Measurements from ENCODE around the gene NCR1. TPM values are rescaled to one million over a fixed set of nuclear protein-coding genes. Genes with fewer than 3 reads are reported as not detected.

Gene NCR1
- total and polyA plus RNA-seq, 4 donors = 0.30 to 2.5 (median 1.1) TPM

DNA sequence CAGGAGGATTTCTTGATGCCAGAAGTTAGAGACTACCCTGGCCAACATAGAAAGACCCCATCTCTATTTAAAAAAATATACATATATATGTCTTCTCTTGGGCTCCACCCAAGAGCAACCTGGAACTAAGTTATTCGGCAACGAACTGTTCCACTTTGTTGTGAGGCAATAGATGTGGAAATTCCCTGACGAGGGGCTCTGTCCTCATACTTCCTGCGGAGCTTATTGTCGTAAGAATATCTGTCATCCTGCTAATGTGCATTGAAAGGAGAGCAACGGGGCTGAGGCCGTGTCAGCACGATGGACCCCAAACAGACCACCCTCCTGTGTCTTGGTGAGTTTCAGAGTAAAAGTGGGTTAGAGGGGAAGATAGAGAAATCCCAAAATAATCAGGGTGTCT lies 32.0 kb upstream of the NCR1 start, which contains the start of gene FCAR:
Gene FCAR (plus strand): TSS at position 246 of the 400 bp plus-strand sequence. CDS start 55 bp downstream, at position 301.
- Histone ChIP-seq H3K9me3 (ENCODE audit: control insufficient read depth in 4 of 4, insufficient read depth in 3 of 4, low read length in 3 of 4) (peaks cover 0 to 2% (median 1%) of the 10 kb centered on the region in 4 donors), H3K27me3 (ENCODE audit: control insufficient read depth in 3 of 3, insufficient read depth in 3 of 3, low read length in 2 of 3) (peaks cover 0 to 2% (median 0%) of the 10 kb centered on the region in 3 donors), H3K4me3 (no peak within 1 kb of the TSS), H3K9ac (ENCODE audit: insufficient read depth in 1 of 2, low read length in 2 of 2) (no peak within 1 kb of the TSS), H3K27ac (ENCODE audit: low read depth in 1 of 2, low read length in 1 of 2) (no peak within 1 kb of the TSS), H3K4me1 (ENCODE audit: control insufficient read depth in 5 of 5, insufficient read depth in 5 of 5, low read length in 5 of 5) (no peaks in the 10 kb centered on the region), H3K36me3 (ENCODE audit: control insufficient read depth in 4 of 4, insufficient read depth in 4 of 4, low read length in 4 of 4) (no peaks in the 10 kb centered on the region)
- ATAC-seq (ENCODE audit: insufficient read depth, low FRiP score) (no peak), DNase-seq (peak in 1 of 3 donors; percentile 1)
- TF ChIP-seq, protein P1, sequence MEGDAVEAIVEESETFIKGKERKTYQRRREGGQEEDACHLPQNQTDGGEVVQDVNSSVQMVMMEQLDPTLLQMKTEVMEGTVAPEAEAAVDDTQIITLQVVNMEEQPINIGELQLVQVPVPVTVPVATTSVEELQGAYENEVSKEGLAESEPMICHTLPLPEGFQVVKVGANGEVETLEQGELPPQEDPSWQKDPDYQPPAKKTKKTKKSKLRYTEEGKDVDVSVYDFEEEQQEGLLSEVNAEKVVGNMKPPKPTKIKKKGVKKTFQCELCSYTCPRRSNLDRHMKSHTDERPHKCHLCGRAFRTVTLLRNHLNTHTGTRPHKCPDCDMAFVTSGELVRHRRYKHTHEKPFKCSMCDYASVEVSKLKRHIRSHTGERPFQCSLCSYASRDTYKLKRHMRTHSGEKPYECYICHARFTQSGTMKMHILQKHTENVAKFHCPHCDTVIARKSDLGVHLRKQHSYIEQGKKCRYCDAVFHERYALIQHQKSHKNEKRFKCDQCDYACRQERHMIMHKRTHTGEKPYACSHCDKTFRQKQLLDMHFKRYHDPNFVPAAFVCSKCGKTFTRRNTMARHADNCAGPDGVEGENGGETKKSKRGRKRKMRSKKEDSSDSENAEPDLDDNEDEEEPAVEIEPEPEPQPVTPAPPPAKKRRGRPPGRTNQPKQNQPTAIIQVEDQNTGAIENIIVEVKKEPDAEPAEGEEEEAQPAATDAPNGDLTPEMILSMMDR (IDR thresholded peaks at IDR 0.05; ENCODE audit: control extremely low read depth, extremely low read depth) = no peak
- WGBS, 2 donors = 25 to 57% methylated on average over 8 of the region's 8 CpGs

DNA sequence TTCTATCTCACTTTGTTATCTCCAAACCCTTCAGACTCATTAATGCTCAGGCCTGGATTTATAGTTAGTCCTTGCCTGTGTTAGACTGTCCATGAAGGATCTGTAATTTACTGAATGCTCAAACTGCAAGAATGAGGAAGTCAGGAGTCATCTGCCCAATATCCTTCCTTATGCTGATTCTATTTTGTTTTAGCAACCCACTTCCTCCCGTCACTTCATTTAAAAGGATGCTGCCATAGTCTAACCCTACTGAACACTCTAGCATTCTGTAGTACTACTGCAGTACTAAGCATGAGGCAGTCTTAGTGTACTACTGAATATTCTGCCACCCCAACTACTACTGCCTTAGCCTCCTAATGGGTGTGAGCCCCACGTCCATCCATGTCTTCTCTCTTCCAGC lies 30.4 kb upstream of the NCR1 start:
- no peak overlapping the region for H3K4me3 ChIP-seq
- TF ChIP-seq, protein P1 (IDR thresholded peaks at IDR 0.05; ENCODE audit: control extremely low read depth, extremely low read depth) = no peak

DNA sequence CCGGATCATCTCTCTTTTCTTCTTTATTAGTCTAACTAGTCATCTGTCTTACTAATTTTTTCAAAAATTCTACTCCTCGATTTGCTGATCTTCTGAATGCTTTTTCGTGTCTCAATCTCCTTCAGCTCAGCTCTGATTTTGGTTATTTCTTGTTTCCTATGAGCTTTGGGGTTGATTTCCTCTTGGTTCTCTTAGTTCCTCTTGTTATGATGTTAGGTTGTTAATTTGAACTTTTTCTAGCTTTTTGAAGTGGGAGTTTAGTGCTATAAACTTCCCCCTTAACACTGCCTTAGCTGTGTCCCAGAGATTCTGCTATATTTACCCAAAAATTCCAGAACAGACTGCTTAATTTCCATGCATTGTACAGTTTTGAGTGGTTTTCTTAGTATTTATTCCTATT lies 28.5 kb upstream of the NCR1 start:
- Histone ChIP-seq H3K4me3 (no peak overlapping the region), H3K4me1 (ENCODE audit: control insufficient read depth in 5 of 5, insufficient read depth in 5 of 5, low read length in 5 of 5) (no peaks in the 10 kb centered on the region), H3K36me3 (ENCODE audit: control insufficient read depth in 4 of 4, insufficient read depth in 4 of 4, low read length in 4 of 4) (no peaks in the 10 kb centered on the region), H3K9me3 (ENCODE audit: control insufficient read depth in 4 of 4, insufficient read depth in 3 of 4, low read length in 3 of 4) (peaks cover 0 to 2% (median 1%) of the 10 kb centered on the region in 4 donors), H3K27me3 (ENCODE audit: control insufficient read depth in 3 of 3, insufficient read depth in 3 of 3, low read length in 2 of 3) (no peaks in the 10 kb centered on the region), H3K9ac (ENCODE audit: insufficient read depth in 1 of 2, low read length in 2 of 2) (no peak overlapping the region), H3K27ac (ENCODE audit: low read depth in 1 of 2, low read length in 1 of 2) (no peak overlapping the region)
- no peak for DNase-seq
- no peak for ATAC-seq (ENCODE audit: insufficient read depth, low FRiP score)
- 53 to 60% methylated on average over 3 of the region's 3 CpGs for WGBS, 2 donors
- TF ChIP-seq, protein P1 (IDR thresholded peaks at IDR 0.05; ENCODE audit: control extremely low read depth, extremely low read depth) = no peak

More for the DNA sequence above, 30.4 kb upstream of the NCR1 start:
- Histone ChIP-seq H3K36me3 (ENCODE audit: control insufficient read depth in 4 of 4, insufficient read depth in 4 of 4, low read length in 4 of 4) (no peaks in the 10 kb centered on the region), H3K27me3 (ENCODE audit: control insufficient read depth in 3 of 3, insufficient read depth in 3 of 3, low read length in 2 of 3) (peaks cover 0 to 1% (median 0%) of the 10 kb centered on the region in 3 donors), H3K9ac (ENCODE audit: insufficient read depth in 1 of 2, low read length in 2 of 2) (no peak overlapping the region), H3K27ac (ENCODE audit: low read depth in 1 of 2, low read length in 1 of 2) (no peak overlapping the region), H3K9me3 (ENCODE audit: control insufficient read depth in 4 of 4, insufficient read depth in 3 of 4, low read length in 3 of 4) (peaks cover 0 to 2% (median 0%) of the 10 kb centered on the region in 4 donors), H3K4me1 (ENCODE audit: control insufficient read depth in 5 of 5, insufficient read depth in 5 of 5, low read length in 5 of 5) (no peaks in the 10 kb centered on the region)
- DNase-seq (peak in 1 of 3 donors; percentile 3), ATAC-seq (ENCODE audit: insufficient read depth, low FRiP score) (no peak)
- 23 to 44% methylated on average over 2 of the region's 2 CpGs for WGBS, 2 donors

DNA sequence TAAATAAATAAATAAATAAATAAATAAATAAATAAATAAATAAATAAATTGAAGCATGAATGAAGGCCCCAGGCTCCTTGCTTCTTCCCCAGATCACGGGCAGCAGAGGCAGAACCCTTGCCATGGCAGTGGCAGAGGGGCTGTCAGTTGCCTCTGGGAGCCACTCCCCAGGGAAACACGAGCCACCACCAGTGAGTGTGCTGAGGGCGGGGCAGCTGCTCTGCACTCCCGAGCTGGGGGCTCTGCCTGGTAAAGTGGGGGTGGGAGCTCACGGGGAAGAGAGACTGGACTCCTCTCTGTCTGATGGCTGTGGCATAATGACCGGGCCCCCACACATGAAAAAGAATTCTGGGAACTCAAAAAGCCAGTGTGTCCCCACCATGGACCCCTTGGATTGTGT lies 24.1 kb upstream of the NCR1 start:
- no peak overlapping the region for H3K27ac ChIP-seq (ENCODE audit: low read depth in 1 of 2, low read length in 1 of 2)
- ATAC-seq (ENCODE audit: insufficient read depth, low FRiP score) (no peak), DNase-seq (no peak)
- no peaks in the 10 kb centered on the region for H3K4me1 ChIP-seq (ENCODE audit: control insufficient read depth in 5 of 5, insufficient read depth in 5 of 5, low read length in 5 of 5)
- H3K4me3 ChIP-seq = no peak overlapping the region
- peaks cover 0 to 2% (median 0%) of the 10 kb centered on the region in 4 donors for H3K9me3 ChIP-seq (ENCODE audit: control insufficient read depth in 4 of 4, insufficient read depth in 3 of 4, low read length in 3 of 4)
- H3K9ac ChIP-seq (ENCODE audit: insufficient read depth in 1 of 2, low read length in 2 of 2) = no peak overlapping the region
- TF ChIP-seq, protein P1 (IDR thresholded peaks at IDR 0.05; ENCODE audit: control extremely low read depth, extremely low read depth) = no peak
- 62 to 80% methylated on average over 6 of the region's 6 CpGs for WGBS, 2 donors
- H3K27me3 ChIP-seq (ENCODE audit: control insufficient read depth in 3 of 3, insufficient read depth in 3 of 3, low read length in 2 of 3) = no peaks in the 10 kb centered on the region
- no peaks in the 10 kb centered on the region for H3K36me3 ChIP-seq (ENCODE audit: control insufficient read depth in 4 of 4, insufficient read depth in 4 of 4, low read length in 4 of 4)
